GM19463 (cell line): ENCODE data around the gene CORO2A.

Experiments
- ATAC-seq: cut with Tn5 transposase; IDR thresholded peaks from one replicate; pipeline ENCODE4 v1.9.1; 2021; ENCODE audit warnings: mild to moderate bottlenecking, moderate library complexity; ENCODE audit not compliant: unreplicated experiment

Gene CORO2A

GRCh38 chr9:98192503-98193335, at the start of gene CORO2A:
TSS of gene CORO2A (minus strand) at chr9:98192637. CDS start at chr9:98157660, 34,977 bp downstream.
- peak; percentile 56 for ATAC-seq

- ATAC-seq: no peak
Observed at GRCh38 chr9:98241357-98242300, 49.2 kb upstream of the CORO2A start.

- no peak for ATAC-seq
Observed at GRCh38 chr9:98240475-98240874, 48.0 kb upstream of the CORO2A start.

GRCh38 chr9:98236901-98237487, 44.6 kb upstream of the CORO2A start:
- ATAC-seq: no peak

GRCh38 chr9:98235126-98235525, 42.7 kb upstream of the CORO2A start:
- no peak for ATAC-seq

GRCh38 chr9:98234245-98234825, 41.9 kb upstream of the CORO2A start:
- no peak for ATAC-seq

- ATAC-seq: no peak
Observed at GRCh38 chr9:98232926-98233325, 40.5 kb upstream of the CORO2A start.

GRCh38 chr9:98231770-98232478, 39.5 kb upstream of the CORO2A start:
- ATAC-seq: no peak

GRCh38 chr9:98230789-98231188, 38.4 kb upstream of the CORO2A start:
- ATAC-seq: no peak

GRCh38 chr9:98230304-98230703, 37.9 kb upstream of the CORO2A start:
- no peak for ATAC-seq

GRCh38 chr9:98229620-98230019, 37.2 kb upstream of the CORO2A start:
- no peak for ATAC-seq

- no peak for ATAC-seq
Observed at GRCh38 chr9:98229090-98229395, 36.6 kb upstream of the CORO2A start.

- no peak for ATAC-seq
Observed at GRCh38 chr9:98228392-98229089, 36.1 kb upstream of the CORO2A start.

GRCh38 chr9:98227883-98228282, 35.4 kb upstream of the CORO2A start:
- ATAC-seq: no peak

GRCh38 chr9:98226957-98227356, 34.5 kb upstream of the CORO2A start:
- ATAC-seq: no peak

GRCh38 chr9:98226516-98226915, 34.1 kb upstream of the CORO2A start:
- ATAC-seq: no peak

- no peak for ATAC-seq
Observed at GRCh38 chr9:98225015-98225442, 32.6 kb upstream of the CORO2A start.

- ATAC-seq: no peak
Observed at GRCh38 chr9:98222885-98223691, 30.7 kb upstream of the CORO2A start.

- ATAC-seq: no peak
Observed at GRCh38 chr9:98220911-98221310, 28.5 kb upstream of the CORO2A start.
